Stimulated activated CD8-positive, alpha-beta memory T cell treated with anti-CD3 and anti-CD28 coated beads, Interleukin-15, amount 100 ng/mL, for 48 hours (primary cell): ENCODE measurements around the gene RNF157.
"Not testable (repeated sequence)": the region's sequence is repeated elsewhere in the genome, so short reads cannot be mapped to it uniquely, and the experiment has no call there.

Experiments used
- DNase-seq, 2 donors: peaks; one replicate each; pipeline ENCODE4 v3.0.0-alpha.2; 2020; ENCODE audit warnings: low read depth in 2 of 2

The RNF157 gene

DNA sequence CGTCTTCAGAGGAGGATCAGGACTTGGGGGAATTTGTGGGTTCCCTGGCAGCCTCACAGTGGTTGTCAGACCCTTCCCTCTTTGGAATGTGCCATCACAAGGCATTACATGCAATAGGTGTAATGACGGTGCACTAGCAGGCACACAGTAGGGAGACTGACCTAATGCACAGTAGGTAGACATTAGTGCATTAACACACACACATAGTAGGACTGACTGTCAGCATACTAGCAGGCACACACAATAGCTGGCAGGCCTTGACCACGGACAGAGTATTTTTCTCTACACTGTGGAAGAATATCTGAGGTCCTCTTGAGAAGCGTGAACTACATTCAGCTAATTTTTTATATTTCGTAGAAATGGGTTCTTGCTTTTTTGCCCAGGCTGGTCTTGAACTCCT, 14.0 kb upstream of the RNF157 start:
- no peak for DNase-seq

- no peak for DNase-seq
Observed at GRCh38 chr17:76253841-76254240, 13.5 kb upstream of the RNF157 start.

DNA sequence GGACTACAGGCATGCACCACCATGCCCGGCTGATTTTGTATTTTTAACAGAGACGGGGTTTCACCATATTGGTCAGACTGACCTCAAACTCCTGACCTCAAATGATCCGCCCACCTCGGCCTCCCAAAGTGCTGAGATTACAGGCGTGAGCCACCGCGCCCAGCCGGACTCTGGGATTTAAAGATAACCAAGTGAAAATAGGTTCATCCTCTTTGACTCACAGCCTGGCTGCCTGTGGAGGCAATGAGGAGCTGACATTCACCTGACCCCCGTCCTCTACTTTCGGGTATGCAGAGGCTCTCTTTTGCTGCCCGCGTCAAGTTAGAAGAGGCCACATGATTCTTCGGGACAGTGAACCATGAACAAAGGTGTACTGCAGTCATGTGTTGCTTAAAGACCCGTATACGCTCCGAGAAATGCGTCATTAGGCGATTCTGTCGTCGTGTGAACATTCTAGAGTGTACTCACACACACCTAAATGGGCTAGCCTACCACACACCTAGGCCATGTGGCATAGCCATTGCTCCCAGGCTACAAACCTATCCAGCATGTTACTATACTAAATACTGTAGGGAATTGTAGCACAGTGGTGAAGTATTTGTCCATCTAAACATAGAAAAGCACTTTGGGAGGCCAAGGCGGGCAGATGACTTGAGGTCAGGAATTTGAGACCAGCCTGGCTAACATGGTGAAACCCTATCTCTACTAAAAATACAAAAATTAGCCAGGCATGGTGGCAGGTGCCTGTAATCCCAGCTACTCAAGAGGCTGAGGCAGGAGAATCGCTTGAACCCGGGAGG, 12.9 kb upstream of the RNF157 start:
- not testable (repeated sequence) for DNase-seq

GRCh38 chr17:76252040-76252954, 12.0 kb upstream of the RNF157 start:
- DNase-seq, result no peak

GRCh38 chr17:76251478-76252039, 11.3 kb upstream of the RNF157 start:
- DNase-seq, result no peak

- no peak for DNase-seq
Observed at GRCh38 chr17:76250141-76250540, 9.8 kb upstream of the RNF157 start.

DNA sequence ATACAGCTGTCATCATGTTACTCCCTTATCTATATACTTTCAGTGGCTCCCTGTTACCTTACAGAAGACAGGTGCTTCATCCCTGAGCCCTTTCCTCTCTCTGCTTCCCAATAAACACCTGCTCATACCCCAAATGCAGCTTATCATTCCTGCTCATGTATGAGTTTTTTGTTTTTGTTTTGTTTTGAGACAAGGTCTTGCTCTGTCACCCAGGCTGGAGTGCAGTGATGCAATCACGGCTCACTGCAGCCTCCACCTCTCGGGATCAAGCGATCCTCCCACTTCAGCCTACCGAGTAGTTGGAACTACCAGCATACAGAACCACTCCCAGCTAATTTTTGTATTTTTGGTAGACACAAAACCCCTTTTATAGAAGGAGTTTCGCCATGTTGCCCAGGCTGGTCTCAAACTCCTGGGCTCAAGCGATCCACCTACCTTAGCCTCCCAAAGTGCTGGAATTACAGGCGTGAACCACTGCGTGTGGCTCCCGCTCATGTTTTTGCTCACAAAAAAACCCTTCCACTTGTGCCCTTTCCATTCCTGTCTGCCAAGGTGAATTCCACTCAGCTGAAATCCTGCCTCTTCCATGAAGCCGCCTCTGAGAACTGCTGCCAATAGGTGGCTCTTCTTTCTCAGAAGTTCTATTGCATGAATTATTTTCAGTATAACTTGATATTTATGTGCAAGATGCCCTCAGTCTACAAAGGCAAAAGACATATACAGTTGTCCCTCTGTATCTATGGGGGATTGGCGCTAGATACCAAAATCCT, 7.9 kb upstream of the RNF157 start:
- DNase-seq, result no peak

DNA sequence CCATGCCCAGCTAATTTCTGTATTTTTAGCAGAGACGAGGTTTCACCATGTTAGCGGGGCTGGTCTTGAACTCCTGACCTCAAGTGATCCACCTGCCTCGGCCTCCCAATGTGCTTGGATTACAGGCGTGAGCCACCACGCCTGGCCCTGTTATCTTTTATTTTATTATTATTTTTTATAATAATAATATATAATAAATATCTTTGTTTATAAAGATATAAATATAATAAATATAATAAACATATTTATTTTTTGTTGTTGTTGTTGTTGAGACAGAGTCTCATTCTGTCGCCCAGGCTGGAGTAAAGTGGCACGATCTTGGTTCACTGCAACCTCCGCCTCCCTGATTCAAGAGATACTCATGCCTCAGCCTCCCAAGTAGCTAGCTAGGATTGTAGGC, 7.0 kb upstream of the RNF157 start:
- DNase-seq, result no peak

GRCh38 chr17:76246080-76247066, 6.1 kb upstream of the RNF157 start:
- DNase-seq, result peak; percentile 56 to 60

GRCh38 chr17:76244721-76245120, 4.4 kb upstream of the RNF157 start:
- not testable (repeated sequence) for DNase-seq

DNA sequence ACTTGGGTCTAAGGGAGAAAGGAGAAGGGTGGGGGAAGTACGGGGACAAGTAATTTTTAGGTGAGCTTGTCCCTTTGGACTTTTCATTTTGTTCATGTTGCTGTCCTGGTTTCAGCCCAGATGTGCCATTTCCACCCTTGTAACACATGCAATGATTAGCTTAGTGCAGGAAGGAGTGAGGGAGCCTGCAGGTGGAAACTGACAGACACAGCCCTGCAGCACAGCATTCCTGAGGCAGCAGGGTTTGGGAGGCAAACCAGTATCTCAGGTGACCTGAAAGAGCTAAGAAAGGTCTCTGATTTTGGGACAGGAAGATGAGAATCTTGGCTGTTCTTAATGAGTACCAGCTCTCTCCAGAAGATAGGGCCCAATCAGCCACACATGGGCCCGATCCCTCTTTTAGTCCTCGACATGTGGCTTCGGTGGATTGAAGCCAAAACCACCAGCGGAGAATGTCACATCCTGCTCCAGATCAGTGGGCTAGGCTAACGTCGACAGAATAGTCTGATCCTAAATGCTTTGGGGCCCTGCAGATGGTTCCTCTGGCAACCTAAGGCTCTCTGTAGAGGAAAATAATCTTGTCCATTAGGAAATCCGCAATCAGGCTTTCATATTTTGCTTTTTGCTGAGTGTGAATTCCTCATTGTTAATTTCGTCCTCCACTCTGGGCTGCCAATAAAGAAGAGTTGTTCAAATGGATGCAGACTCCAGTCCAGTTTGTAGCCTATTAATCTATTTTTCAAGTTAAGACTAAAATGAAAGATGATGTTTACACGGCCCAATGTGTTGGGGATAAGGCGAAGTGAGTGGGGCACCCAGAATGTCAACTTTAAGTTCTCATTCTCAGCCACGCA, 3.8 kb upstream of the RNF157 start:
- no peak for DNase-seq

DNA sequence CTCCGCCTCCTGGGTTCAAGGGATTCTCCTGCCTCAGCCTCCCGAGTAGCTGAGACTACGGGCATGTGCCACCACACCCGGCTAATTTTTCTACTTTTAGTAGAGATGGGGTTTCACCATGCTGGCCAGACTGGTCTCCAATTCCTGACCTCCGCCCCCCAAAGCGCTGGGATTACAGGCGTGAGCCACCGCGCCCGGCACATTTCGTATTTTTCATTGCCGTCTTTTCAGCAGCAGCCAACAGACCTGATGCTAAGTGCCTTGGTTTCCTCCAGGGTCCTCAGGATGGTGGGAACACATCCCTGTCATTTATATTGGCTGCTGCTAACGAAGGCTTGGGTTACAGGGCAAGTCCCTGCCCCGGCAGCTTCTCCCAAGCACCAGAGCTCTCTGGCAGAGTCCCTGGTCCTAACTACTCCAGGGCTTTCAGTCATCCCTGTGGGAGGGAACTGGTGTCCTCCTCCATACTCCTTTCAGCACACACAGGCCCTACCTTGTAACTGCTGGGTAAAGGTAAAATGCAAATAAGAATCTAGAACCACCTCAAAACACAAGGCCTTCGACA, 1.5 kb upstream of the RNF157 start:
- DNase-seq, result no peak

- no peak for DNase-seq
Observed at GRCh38 chr17:76241204-76241538, 878 bp upstream of the RNF157 start.

GRCh38 chr17:76239538-76240274, 587 bp downstream of the RNF157 start:
- DNase-seq, result no peak

- DNase-seq, result no peak
Observed at GRCh38 chr17:76238847-76239537, 1.3 kb downstream of the RNF157 start.

DNA sequence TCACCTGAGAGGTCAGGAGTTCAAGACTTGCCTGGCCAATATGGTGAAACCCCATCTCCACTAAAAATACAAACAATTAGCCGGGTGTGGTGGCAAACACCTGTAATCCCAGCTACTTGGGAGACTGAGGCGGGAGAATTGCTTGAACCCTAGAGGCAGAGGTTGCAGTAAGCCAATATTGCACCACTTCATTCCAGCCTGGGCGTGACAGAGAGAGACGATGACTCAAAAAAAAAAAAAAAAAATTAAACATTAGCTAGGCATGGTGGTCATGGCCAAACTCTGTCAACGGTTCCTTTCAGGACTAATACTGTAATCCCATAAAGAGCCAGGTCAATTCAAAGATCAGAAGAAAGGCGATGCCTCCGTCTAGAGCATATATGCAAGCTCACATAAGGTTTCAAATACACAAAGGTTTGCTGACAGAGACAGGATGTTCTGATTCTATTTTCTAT, 2.4 kb downstream of the RNF157 start:
- DNase-seq, result no peak

- no peak for DNase-seq
Observed at GRCh38 chr17:76236603-76237002, 3.7 kb downstream of the RNF157 start.

GRCh38 chr17:76235883-76236282, 4.4 kb downstream of the RNF157 start:
- no peak for DNase-seq
